Hepatocyte (in vitro differentiated cells): ENCODE data around the gene ARPC1B. TPM values are rescaled to one million over a fixed set of nuclear protein-coding genes. Genes with fewer than 3 reads are reported as not detected.

ENCODE experiments used
- DNase-seq: peaks from one replicate; pipeline ENCODE4 v3.0.0-alpha.2; 2016; ENCODE audit warnings: low spot score
- H2AFZ ChIP-seq: fragments of 200-600 bp; sonication (generic); 2 replicates; pipeline ENCODE4 v1.6.0; 2016; ENCODE audit warnings: antibody characterized with exemption, mild to moderate bottlenecking
- H3K27ac ChIP-seq: fragments of 200-600 bp; sonication (generic); 2 replicates; pipeline ENCODE4 v1.5.1; 2016; ENCODE audit warnings: mild to moderate bottlenecking
- H3K27me3 ChIP-seq: fragments of 200-600 bp; sonication (generic); 2 replicates; pipeline ENCODE4 v1.6.1; 2016
- H3K36me3 ChIP-seq: fragments of 200-600 bp; sonication (generic); replicated peaks from 2 replicates; pipeline ENCODE4 v1.5.1; 2016; ENCODE audit warnings: low read depth; ENCODE audit not compliant: insufficient read depth
- H3K4me1 ChIP-seq: fragments of 200-600 bp; sonication (generic); 2 replicates; pipeline ENCODE4 v1.5.1; 2016; ENCODE audit warnings: mild to moderate bottlenecking, moderate library complexity; ENCODE audit not compliant: insufficient read depth
- H3K4me2 ChIP-seq: fragments of 200-600 bp; sonication (generic); 2 replicates; pipeline ENCODE4 v1.6.0; 2016
- H3K4me3 ChIP-seq: fragments of 200-600 bp; sonication (generic); 2 replicates; pipeline ENCODE4 v1.5.1; 2016; ENCODE audit warnings: mild to moderate bottlenecking
- H3K79me2 ChIP-seq: fragments of 200-600 bp; sonication (generic); 2 replicates; pipeline ENCODE4 v1.6.0; 2017; ENCODE audit warnings: mild to moderate bottlenecking
- H3K9me2 ChIP-seq: fragments of 200-600 bp; sonication (generic); replicated peaks from 2 replicates; pipeline ENCODE4 v1.6.0; 2017; ENCODE audit warnings: mild to moderate bottlenecking; ENCODE audit not compliant: insufficient read depth
- H3K9me3 ChIP-seq: fragments of 200-600 bp; sonication (generic); 2 replicates; pipeline ENCODE4 v1.5.1; 2016; ENCODE audit warnings: low read depth, mild to moderate bottlenecking
- H4K20me1 ChIP-seq: fragments of 200-600 bp; sonication (generic); 2 replicates; pipeline ENCODE4 v1.6.0; 2016; ENCODE audit warnings: mild to moderate bottlenecking; ENCODE audit not compliant: insufficient read depth, poor library complexity, severe bottlenecking
- EZH2 ChIP-seq: fragments of 200-600 bp; sonication (generic); IDR thresholded peaks from 2 replicates; pipeline ENCODE4 v1.6.1; 2016; ENCODE audit warnings: antibody characterized with exemption, mild to moderate bottlenecking, borderline replicate concordance
- EZH2phosphoT487 ChIP-seq: fragments of 200-600 bp; sonication (generic); IDR thresholded peaks from one replicate; pipeline ENCODE4 v1.6.1; 2018; ENCODE audit warnings: antibody characterized with exemption, mild to moderate bottlenecking, low read depth, moderate library complexity; ENCODE audit not compliant: unreplicated experiment, severe bottlenecking
- WGBS: methylation state at CpG from one replicate; pipeline ENCODE4 v1.1.6; 2016; ENCODE audit warnings: low lambda C conversion rate; ENCODE audit errors: missing lambda C conversion rate; 5-methylcytosine and 5-hydroxymethylcytosine counted together
- polyA plus RNA-seq: library from polyadenylated mRNA; unstranded; fragments of >200 nt; fragmentation: Nextera tagmentation; extraction: Ambion mirVana; gene quantifications from 2 replicates; pipeline ENCODE4 v1.2.1, GENCODE V29; 2016
- total RNA-seq: library from RNA; depleted of rRNA; stranded (reverse); fragments of >200 nt; gene quantifications from 2 replicates; pipeline ENCODE4 v1.2.3, GENCODE V29; 2014
- TF ChIP-seq, protein P1 (sequence below): fragments of 200-600 bp; sonication (generic); IDR thresholded peaks from 2 replicates; pipeline ENCODE4 v1.5.1; 2016; ENCODE audit warnings: antibody characterized with exemption, mild to moderate bottlenecking; ENCODE audit not compliant: poor library complexity

Gene ARPC1B
- total and polyA plus RNA-seq, 2 experiments from 2014 or later = 153 to 205 TPM

DNA sequence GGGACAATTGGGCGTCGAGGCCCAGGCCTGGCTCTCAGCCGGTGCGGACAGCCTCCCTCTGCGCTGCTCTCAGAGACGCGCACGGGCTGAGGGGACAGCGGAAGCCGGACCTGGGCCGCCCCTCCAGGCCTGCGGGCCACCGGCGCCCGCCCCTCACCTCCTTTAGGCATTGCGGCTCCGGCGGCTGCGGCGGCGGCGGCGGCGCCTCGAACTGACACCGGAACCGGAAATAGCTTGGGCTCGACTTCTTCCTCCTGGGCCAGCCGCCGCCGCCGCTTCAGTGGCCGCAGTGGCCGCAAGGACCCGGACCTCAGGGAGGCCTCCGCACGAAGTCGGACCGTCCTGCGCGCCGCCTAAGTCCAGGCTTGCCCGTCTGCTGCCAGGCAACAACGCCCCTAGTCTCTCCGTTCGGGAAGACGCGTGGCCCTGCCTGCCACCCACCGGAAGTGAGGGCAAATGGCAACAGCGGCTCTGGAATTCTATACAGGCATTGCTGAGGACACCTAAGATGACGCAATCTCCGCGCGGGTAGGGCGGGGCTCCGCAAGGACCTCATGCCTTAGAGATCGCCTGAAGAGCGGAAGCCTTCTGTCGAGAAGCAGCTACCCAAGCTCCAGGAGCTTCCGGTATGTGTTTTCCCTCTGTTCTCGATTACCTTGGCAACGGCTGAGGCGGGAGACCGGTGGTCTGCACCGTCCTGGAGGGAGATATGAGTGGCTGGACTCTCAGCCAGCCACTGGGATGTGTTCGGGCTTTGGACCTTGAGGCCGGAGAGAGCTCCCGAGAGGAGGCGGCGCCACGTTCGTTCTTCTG is 34.1 kb downstream of the ARPC1B start, which contains the start of the genes BUD31 and PDAP1:
Gene BUD31 (plus strand): TSS at position 591 of the 813 bp plus-strand sequence. CDS start 2,124 bp downstream, outside the sequence.
Gene PDAP1 (minus strand): TSS at position 219 of the 813 bp plus-strand sequence. CDS start 49 bp downstream, at position 170.
- peaks cover 83% of the 10 kb centered on the region for H3K79me2 ChIP-seq
- H3K27me3 ChIP-seq = no peaks in the 10 kb centered on the region

DNA sequence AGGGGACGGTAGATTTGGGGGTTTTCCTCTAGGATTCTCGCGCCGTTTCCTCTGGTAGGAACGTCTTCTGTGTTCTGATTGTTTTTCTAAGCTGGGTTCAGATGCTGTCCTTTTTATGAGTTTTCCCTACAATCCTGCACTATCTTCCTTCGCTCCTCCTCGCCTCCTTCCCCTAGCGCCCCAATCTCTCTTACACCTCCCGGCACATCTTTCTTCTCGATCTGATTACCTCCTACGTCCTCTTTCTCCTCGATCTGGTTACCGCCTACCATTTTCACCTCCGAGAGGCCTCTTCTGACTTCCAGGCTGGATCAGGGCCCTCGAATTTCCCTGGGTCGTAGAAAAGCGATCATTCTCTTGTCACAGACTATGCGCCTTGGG is 34.7 kb downstream of the ARPC1B start:
- H3K79me2 ChIP-seq = peaks cover 86% of the 10 kb centered on the region
- no peaks in the 10 kb centered on the region for H3K9me3 ChIP-seq
- under 1% methylated on average over 18 of the region's 18 CpGs for WGBS
- H3K27me3 ChIP-seq = no peaks in the 10 kb centered on the region
- no peaks in the 10 kb centered on the region for H3K9me2 ChIP-seq
- peak overlapping the region; percentile 26 for H2AFZ ChIP-seq
- H3K27ac ChIP-seq = peak overlapping the region; percentile 95
- no peak for TF ChIP-seq EZH2phosphoT487
- TF ChIP-seq, protein P1, sequence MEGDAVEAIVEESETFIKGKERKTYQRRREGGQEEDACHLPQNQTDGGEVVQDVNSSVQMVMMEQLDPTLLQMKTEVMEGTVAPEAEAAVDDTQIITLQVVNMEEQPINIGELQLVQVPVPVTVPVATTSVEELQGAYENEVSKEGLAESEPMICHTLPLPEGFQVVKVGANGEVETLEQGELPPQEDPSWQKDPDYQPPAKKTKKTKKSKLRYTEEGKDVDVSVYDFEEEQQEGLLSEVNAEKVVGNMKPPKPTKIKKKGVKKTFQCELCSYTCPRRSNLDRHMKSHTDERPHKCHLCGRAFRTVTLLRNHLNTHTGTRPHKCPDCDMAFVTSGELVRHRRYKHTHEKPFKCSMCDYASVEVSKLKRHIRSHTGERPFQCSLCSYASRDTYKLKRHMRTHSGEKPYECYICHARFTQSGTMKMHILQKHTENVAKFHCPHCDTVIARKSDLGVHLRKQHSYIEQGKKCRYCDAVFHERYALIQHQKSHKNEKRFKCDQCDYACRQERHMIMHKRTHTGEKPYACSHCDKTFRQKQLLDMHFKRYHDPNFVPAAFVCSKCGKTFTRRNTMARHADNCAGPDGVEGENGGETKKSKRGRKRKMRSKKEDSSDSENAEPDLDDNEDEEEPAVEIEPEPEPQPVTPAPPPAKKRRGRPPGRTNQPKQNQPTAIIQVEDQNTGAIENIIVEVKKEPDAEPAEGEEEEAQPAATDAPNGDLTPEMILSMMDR = no peak
- no peak for TF ChIP-seq EZH2
- H3K4me3 ChIP-seq = peak overlapping the region; percentile 39
- peaks cover 23% of the 10 kb centered on the region for H3K4me1 ChIP-seq
- peak overlapping the region; percentile 87 for H3K4me2 ChIP-seq
- H3K36me3 ChIP-seq = peaks cover under 1% of the 10 kb centered on the region
- H4K20me1 ChIP-seq = peaks cover 27% of the 10 kb centered on the region
- no peak for DNase-seq

More for the DNA sequence above, 34.1 kb downstream of the ARPC1B start, which contains the start of the genes BUD31 and PDAP1:
- DNase-seq = peak; percentile 94
- peak within 1 kb of the TSS; percentile 57 for H3K4me3 ChIP-seq
- peak within 1 kb of the TSS; percentile 72 for H2AFZ ChIP-seq
- H4K20me1 ChIP-seq = peaks cover 31% of the 10 kb centered on the region
- H3K9me3 ChIP-seq = no peaks in the 10 kb centered on the region
- no peaks in the 10 kb centered on the region for H3K36me3 ChIP-seq
- peaks cover 23% of the 10 kb centered on the region for H3K4me1 ChIP-seq
- TF ChIP-seq EZH2 (no peak), EZH2phosphoT487 (no peak)
- TF ChIP-seq, protein P1 = no peak
- H3K9me2 ChIP-seq = no peaks in the 10 kb centered on the region
- H3K27ac ChIP-seq = peak within 1 kb of the TSS; percentile 95
- under 1% methylated on average over 68 of the region's 72 CpGs for WGBS
- peak within 1 kb of the TSS; percentile 87 for H3K4me2 ChIP-seq

DNA sequence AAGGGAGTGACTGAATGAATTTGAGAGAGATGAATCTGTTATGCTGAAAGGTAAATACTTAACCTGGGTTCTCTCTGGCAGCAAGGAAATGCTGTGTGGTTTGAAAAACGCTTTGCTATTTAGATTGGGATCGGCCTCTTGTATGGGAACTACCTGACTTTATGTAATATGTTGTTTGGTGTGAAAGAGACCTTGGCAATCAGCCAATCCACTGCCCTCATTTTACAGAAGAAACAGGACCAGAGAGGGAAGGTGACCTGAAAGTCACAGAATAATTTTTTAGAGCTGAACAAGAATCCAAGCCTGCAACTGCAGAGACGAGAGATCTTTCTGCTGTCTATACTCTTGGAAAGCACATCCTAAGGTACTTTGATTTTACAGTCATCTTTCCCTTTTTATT is 35.3 kb downstream of the ARPC1B start:
- WGBS = 61% methylated on average over 3 of the region's 3 CpGs
- Histone ChIP-seq H3K27me3 (no peaks in the 10 kb centered on the region), H3K4me2 (peak overlapping the region; percentile 87), H3K79me2 (peaks cover 87% of the 10 kb centered on the region), H3K4me1 (peaks cover 23% of the 10 kb centered on the region), H3K9me2 (no peaks in the 10 kb centered on the region), H3K27ac (peak overlapping the region; percentile 95), H3K9me3 (no peaks in the 10 kb centered on the region), H4K20me1 (peaks cover 27% of the 10 kb centered on the region), H3K36me3 (peaks cover 3% of the 10 kb centered on the region), H2AFZ (no peak overlapping the region), H3K4me3 (peak overlapping the region; percentile 39)
- DNase-seq = no peak
- TF ChIP-seq EZH2phosphoT487 (no peak), EZH2 (no peak)
- TF ChIP-seq, protein P1 = no peak
